Karpas-422 (cell line): Measurements from ENCODE around the gene FAR2. TPM values are rescaled to one million over a fixed set of nuclear protein-coding genes. Genes with fewer than 3 reads are reported as not detected.

ENCODE experiments used
- DNase-seq: peaks from one replicate; pipeline ENCODE4 v3.0.0-alpha.2; 2015
- H2AFZ ChIP-seq: fragments of 200-600 bp; sonication (generic); 2 replicates; pipeline ENCODE4 v1.6.1; 2014; ENCODE audit warnings: antibody characterized with exemption, low read length, mixed read lengths
- H3K27ac ChIP-seq: fragments of 200-600 bp; sonication (generic); 2 replicates; pipeline ENCODE4 v1.5.1; 2014; ENCODE audit warnings: mild to moderate bottlenecking, low read length, moderate library complexity
- H3K27me3 ChIP-seq: fragments of 200-600 bp; sonication (generic); 2 replicates; pipeline ENCODE4 v1.6.1; 2014; ENCODE audit warnings: low read length, mixed read lengths
- H3K36me3 ChIP-seq: fragments of 200-600 bp; sonication (generic); 2 replicates; pipeline ENCODE4 v1.6.1; 2014; ENCODE audit warnings: low read length, mixed read lengths; ENCODE audit not compliant: insufficient read depth
- H3K4me1 ChIP-seq: fragments of 200-600 bp; sonication (generic); 2 replicates; pipeline ENCODE4 v1.6.1; 2014; ENCODE audit warnings: mild to moderate bottlenecking, low read length, mixed read lengths
- H3K4me2 ChIP-seq: fragments of 200-600 bp; sonication (generic); 2 replicates; pipeline ENCODE4 v1.6.1; 2014; ENCODE audit warnings: low read length, low read depth, mild to moderate bottlenecking; ENCODE audit not compliant: poor library complexity, severe bottlenecking
- H3K4me3 ChIP-seq: fragments of 200-600 bp; sonication (generic); 2 replicates; pipeline ENCODE4 v1.5.1; 2014; ENCODE audit warnings: mild to moderate bottlenecking, antibody characterized with exemption, low read length, mixed read lengths
- H3K79me2 ChIP-seq: fragments of 200-600 bp; sonication (generic); 2 replicates; pipeline ENCODE4 v1.6.1; 2014; ENCODE audit warnings: mild to moderate bottlenecking, low read length, mixed read lengths
- H3K9ac ChIP-seq: fragments of 200-600 bp; sonication (generic); 2 replicates; pipeline ENCODE4 v1.6.0; 2014; ENCODE audit warnings: low read length
- H3K9me2 ChIP-seq: fragments of 200-600 bp; sonication (generic), shearing (Covaris generic); replicated peaks from 2 replicates; pipeline ENCODE4 v1.6.0; 2014; ENCODE audit warnings: mild to moderate bottlenecking, low read length, moderate library complexity; ENCODE audit not compliant: insufficient read depth
- H3K9me3 ChIP-seq: fragments of 300-700, 200-600 bp; sonication (generic); 2 replicates; pipeline ENCODE4 v1.6.1; 2014; ENCODE audit warnings: low read length, mixed read lengths
- H4K20me1 ChIP-seq: fragments of 200-600 bp; sonication (generic); 2 replicates; pipeline ENCODE4 v1.6.1; 2014; ENCODE audit warnings: mild to moderate bottlenecking, antibody characterized with exemption, low read length, low read depth; ENCODE audit not compliant: insufficient read depth
- total RNA-seq: library from RNA; depleted of rRNA; stranded (reverse); fragments of >200 nt; shearing (Covaris generic); gene quantifications from 2 replicates; pipeline ENCODE4 v1.2.3, GENCODE V29; 2014; ENCODE audit warnings: low replicate concordance

The FAR2 gene
- total RNA-seq, 1 experiment from 2014 or later: not detected

DNA sequence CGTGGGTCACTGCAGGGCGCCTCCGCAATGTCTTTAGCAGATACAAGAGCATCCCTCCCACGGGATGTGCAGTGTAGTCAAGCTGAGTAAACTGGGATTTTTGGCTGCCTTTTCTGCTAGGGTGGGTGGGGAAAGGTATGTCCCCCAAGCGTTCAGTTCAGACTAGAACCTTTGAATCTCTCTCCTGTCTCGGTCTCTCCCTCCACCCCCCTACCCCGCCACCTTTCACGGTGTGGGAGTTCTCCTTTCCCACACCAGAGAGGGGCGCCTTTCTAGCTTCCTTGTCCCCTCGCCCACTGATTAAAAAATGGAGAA, 525 bp upstream of the FAR2 start:
- Histone ChIP-seq H2AFZ (no peak overlapping the region), H3K4me1 (no peaks in the 10 kb centered on the region), H3K27me3 (no peaks in the 10 kb centered on the region), H3K27ac (no peak overlapping the region), H3K79me2 (no peaks in the 10 kb centered on the region), H3K36me3 (no peaks in the 10 kb centered on the region), H3K9me3 (no peaks in the 10 kb centered on the region), H3K9me2 (no peaks in the 10 kb centered on the region), H4K20me1 (no peaks in the 10 kb centered on the region), H3K9ac (no peak overlapping the region), H3K4me2 (no peak overlapping the region), H3K4me3 (no peak overlapping the region)
- DNase-seq: no peak

DNA sequence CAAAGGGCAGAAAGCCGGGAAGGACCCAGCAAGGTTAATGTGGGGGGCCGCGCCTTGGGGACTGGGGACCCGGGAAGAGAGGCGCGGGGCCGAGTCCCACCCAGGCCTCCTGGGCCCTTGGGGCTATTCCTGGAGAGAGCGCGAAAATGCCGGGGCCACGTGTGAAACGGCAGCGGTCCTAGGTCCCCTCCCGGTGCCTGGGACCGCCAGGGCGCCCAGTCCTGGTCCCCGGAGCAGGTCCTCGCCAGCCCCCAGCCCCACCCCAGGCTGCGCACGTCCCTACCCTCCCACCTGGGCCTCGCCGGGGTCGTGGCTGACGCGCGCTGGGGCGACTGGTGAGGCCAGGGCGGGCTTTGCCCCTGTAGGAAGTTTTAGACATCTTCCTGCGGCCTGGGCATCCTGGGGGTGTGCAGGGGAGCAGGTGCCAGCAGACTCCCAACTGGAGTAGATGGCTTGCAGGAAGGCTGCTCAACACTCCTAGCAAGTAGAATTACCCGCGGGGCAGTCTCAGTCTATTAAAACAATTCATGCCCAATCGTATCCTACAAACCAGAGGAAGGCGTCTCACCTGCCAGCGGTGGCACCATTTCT, 708 bp downstream of the FAR2 start:
- H3K36me3 ChIP-seq: no peaks in the 10 kb centered on the region
- no peak overlapping the region for H3K27ac ChIP-seq
- no peaks in the 10 kb centered on the region for H3K4me1 ChIP-seq
- no peaks in the 10 kb centered on the region for H3K27me3 ChIP-seq
- H3K4me2 ChIP-seq: no peak overlapping the region
- DNase-seq: no peak
- no peaks in the 10 kb centered on the region for H3K9me3 ChIP-seq
- H2AFZ ChIP-seq: no peak overlapping the region
- H3K79me2 ChIP-seq: no peaks in the 10 kb centered on the region
- no peaks in the 10 kb centered on the region for H3K9me2 ChIP-seq
- no peak overlapping the region for H3K9ac ChIP-seq
- H3K4me3 ChIP-seq: no peak overlapping the region
- H4K20me1 ChIP-seq: no peaks in the 10 kb centered on the region

DNA sequence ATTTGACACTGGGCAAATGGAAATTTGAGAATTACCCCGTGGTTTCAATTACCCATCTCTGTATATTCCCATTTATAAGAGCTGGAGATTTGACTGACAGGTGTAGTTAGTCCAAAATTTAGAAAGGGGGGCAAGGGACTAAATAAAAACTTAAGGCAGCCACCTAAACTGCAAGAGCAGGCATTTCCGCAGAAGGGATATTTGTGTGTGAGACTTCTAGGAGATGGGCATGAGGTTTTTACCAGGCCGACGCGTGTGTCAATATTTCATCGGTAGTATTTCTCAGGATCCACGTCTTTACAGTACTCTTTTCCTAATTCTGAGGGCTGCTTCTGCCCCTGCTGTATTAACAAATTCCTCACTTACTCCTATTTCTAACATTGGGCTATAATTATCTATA, 1.4 kb downstream of the FAR2 start:
- Histone ChIP-seq H3K4me2 (no peak overlapping the region), H3K27me3 (no peaks in the 10 kb centered on the region), H3K79me2 (no peaks in the 10 kb centered on the region), H3K36me3 (no peaks in the 10 kb centered on the region), H3K4me1 (no peaks in the 10 kb centered on the region), H2AFZ (no peak overlapping the region), H3K9me3 (no peaks in the 10 kb centered on the region), H3K9me2 (no peaks in the 10 kb centered on the region), H3K9ac (no peak overlapping the region), H3K4me3 (no peak overlapping the region), H3K27ac (no peak overlapping the region), H4K20me1 (no peaks in the 10 kb centered on the region)
- no peak for DNase-seq

GRCh38 chr12:29152223-29152868, 3.3 kb downstream of the FAR2 start:
- H3K36me3 ChIP-seq: no peaks in the 10 kb centered on the region
- no peak overlapping the region for H3K4me3 ChIP-seq
- no peaks in the 10 kb centered on the region for H3K27me3 ChIP-seq
- no peaks in the 10 kb centered on the region for H3K9me2 ChIP-seq
- H3K9me3 ChIP-seq: no peaks in the 10 kb centered on the region
- no peak overlapping the region for H3K27ac ChIP-seq
- H3K79me2 ChIP-seq: no peaks in the 10 kb centered on the region
- no peak for DNase-seq
- H3K4me1 ChIP-seq: no peaks in the 10 kb centered on the region
- no peak overlapping the region for H2AFZ ChIP-seq
- H3K4me2 ChIP-seq: no peak overlapping the region
- H3K9ac ChIP-seq: no peak overlapping the region
- no peaks in the 10 kb centered on the region for H4K20me1 ChIP-seq

GRCh38 chr12:29152981-29153630, 4.0 kb downstream of the FAR2 start:
- H3K4me3 ChIP-seq: no peak overlapping the region
- H3K27me3 ChIP-seq: no peaks in the 10 kb centered on the region
- no peaks in the 10 kb centered on the region for H3K9me2 ChIP-seq
- no peak overlapping the region for H3K4me2 ChIP-seq
- H3K27ac ChIP-seq: no peak overlapping the region
- H3K4me1 ChIP-seq: no peaks in the 10 kb centered on the region
- H3K79me2 ChIP-seq: no peaks in the 10 kb centered on the region
- no peak overlapping the region for H3K9ac ChIP-seq
- H2AFZ ChIP-seq: no peak overlapping the region
- H3K9me3 ChIP-seq: no peaks in the 10 kb centered on the region
- no peaks in the 10 kb centered on the region for H4K20me1 ChIP-seq
- H3K36me3 ChIP-seq: no peaks in the 10 kb centered on the region
- no peak for DNase-seq

DNA sequence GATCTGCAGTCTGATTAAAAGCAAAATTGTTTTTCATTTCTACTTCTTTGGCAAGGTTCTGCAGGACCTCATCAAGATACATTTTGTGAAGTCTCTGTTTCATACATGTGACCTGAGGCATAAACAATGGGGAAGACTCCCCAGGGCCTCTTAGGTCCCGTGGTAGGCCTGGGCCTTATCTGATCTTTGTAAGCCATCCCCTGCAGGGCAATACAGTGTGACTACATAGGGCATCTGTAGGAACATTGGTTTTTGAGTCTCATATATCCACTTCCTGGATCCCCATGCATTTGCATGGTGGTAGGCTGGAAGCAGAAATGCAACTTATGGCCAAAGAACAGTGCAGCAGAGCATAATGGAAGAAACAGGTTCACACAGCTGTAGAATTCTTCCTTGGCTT, 6.0 kb downstream of the FAR2 start:
- H3K4me1 ChIP-seq: no peaks in the 10 kb centered on the region
- no peaks in the 10 kb centered on the region for H4K20me1 ChIP-seq
- H3K9me2 ChIP-seq: no peaks in the 10 kb centered on the region
- no peaks in the 10 kb centered on the region for H3K79me2 ChIP-seq
- no peak overlapping the region for H3K4me2 ChIP-seq
- no peak overlapping the region for H3K9ac ChIP-seq
- no peak overlapping the region for H3K4me3 ChIP-seq
- DNase-seq: no peak
- H3K36me3 ChIP-seq: no peaks in the 10 kb centered on the region
- H3K9me3 ChIP-seq: no peaks in the 10 kb centered on the region
- no peaks in the 10 kb centered on the region for H3K27me3 ChIP-seq
- no peak overlapping the region for H2AFZ ChIP-seq
- no peak overlapping the region for H3K27ac ChIP-seq

- H3K36me3 ChIP-seq: no peaks in the 10 kb centered on the region
- no peak overlapping the region for H3K27ac ChIP-seq
- no peaks in the 10 kb centered on the region for H3K9me2 ChIP-seq
- no peak overlapping the region for H2AFZ ChIP-seq
- no peak for DNase-seq
- no peaks in the 10 kb centered on the region for H3K9me3 ChIP-seq
- H3K4me2 ChIP-seq: no peak overlapping the region
- no peak overlapping the region for H3K4me3 ChIP-seq
- H4K20me1 ChIP-seq: no peaks in the 10 kb centered on the region
- H3K4me1 ChIP-seq: no peaks in the 10 kb centered on the region
- no peaks in the 10 kb centered on the region for H3K27me3 ChIP-seq
- H3K9ac ChIP-seq: no peak overlapping the region
- H3K79me2 ChIP-seq: no peaks in the 10 kb centered on the region
These were observed 8.4 kb downstream of the FAR2 start for GRCh38 chr12:29157486-29157946.

DNA sequence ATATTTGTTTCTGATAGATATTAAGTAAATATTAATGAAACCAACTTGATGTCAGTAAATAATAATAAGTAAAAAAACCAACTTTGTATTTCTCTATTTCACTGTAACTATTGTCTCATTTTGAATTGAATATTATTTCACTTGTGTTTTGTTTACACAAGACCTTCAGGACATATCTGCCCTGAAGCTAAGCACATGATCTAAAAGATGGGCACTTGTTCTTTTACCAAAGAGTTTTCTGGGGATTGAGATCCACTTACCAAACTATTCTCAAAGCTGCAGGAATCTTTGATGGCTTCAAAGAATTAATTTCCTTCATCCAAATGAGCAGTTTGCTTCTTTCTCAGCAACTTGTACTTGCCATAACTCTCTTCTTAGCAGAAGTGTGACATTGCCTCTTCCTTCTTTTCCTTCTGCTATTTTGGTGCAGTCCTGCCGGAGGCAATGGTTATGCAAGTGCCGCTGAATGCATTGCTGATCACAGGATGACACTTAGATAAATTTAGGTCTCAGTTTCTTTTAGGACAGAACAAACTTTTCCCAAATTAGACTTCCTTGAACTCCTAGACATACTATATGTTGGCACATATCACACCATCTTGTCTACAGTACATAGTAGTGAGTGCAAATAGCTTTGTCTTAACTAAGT, 9.2 kb downstream of the FAR2 start:
- H3K9me2 ChIP-seq: no peaks in the 10 kb centered on the region
- no peaks in the 10 kb centered on the region for H3K4me1 ChIP-seq
- H3K27ac ChIP-seq: no peak overlapping the region
- H4K20me1 ChIP-seq: no peaks in the 10 kb centered on the region
- H2AFZ ChIP-seq: no peak overlapping the region
- H3K9ac ChIP-seq: no peak overlapping the region
- no peaks in the 10 kb centered on the region for H3K9me3 ChIP-seq
- no peaks in the 10 kb centered on the region for H3K79me2 ChIP-seq
- no peak for DNase-seq
- H3K36me3 ChIP-seq: no peaks in the 10 kb centered on the region
- H3K4me3 ChIP-seq: no peak overlapping the region
- no peaks in the 10 kb centered on the region for H3K27me3 ChIP-seq
- H3K4me2 ChIP-seq: no peak overlapping the region
